IMR-90 (cell line): Measurements from ENCODE around the gene LINC00305. TPM values are rescaled to one million over a fixed set of nuclear protein-coding genes. Genes with fewer than 3 reads are reported as not detected.

ENCODE experiments used
- ATAC-seq: fragments of 200-7000 bp; cut with Tn5 transposase; 2 replicates; pipeline ENCODE4 v1.9.1; 2020; ENCODE audit warnings: low read depth, mild to moderate bottlenecking, moderate library complexity
- BruUV-seq: library from RNA; stranded (reverse); fragments of 400-500 nt; replicated peaks from 2 replicates; lab custom pipeline; 2021; lab: Mats Ljungman, UMichigan
- CTCF ChIA-PET: fragments of 300-600 bp; formaldehyde crosslinking; extraction: SDS; loops from one replicate; lab custom pipeline; 2021; ENCODE audit warnings: antibody characterized with exemption; lab: Yijun Ruan, JAX
- POLR2A ChIA-PET: fragments of 300-600 bp; sonication (Branson Sonifier 250); formaldehyde crosslinking; loops from one replicate; lab custom pipeline; 2022; ENCODE audit warnings: antibody characterized with exemption; ENCODE audit not compliant: unreplicated experiment; lab: Charles Lee
- DNase-seq: peaks from one replicate; pipeline ENCODE4 v3.0.0; 2013
- H2AFZ ChIP-seq: replicated peaks from 2 replicates; pipeline ENCODE3; 2013; ENCODE audit warnings: low read length, mild to moderate bottlenecking; ENCODE audit not compliant: poor library complexity
- H2AK5ac ChIP-seq: 2 replicates; pipeline ENCODE4 v1.6.1; 2013; ENCODE audit warnings: low read depth, low read length, inconsistent platforms
- H2AK9ac ChIP-seq: replicated peaks from 2 replicates; pipeline ENCODE3; 2013; ENCODE audit warnings: mild to moderate bottlenecking, low read depth, low read length, moderate library complexity; ENCODE audit not compliant: poor library complexity
- H2BK120ac ChIP-seq: 2 replicates; pipeline ENCODE4 v1.6.1; 2013; ENCODE audit warnings: low read depth, low read length, inconsistent platforms
- H2BK15ac ChIP-seq: 3 replicates; pipeline ENCODE4 v1.6.1; 2013; ENCODE audit warnings: low read depth, low read length, inconsistent platforms
- H2BK20ac ChIP-seq: 2 replicates; pipeline ENCODE4 v1.6.1; 2013; ENCODE audit warnings: low read depth, mild to moderate bottlenecking, inconsistent platforms, low read length, moderate library complexity
- H2BK5ac ChIP-seq: 2 replicates; pipeline ENCODE4 v1.6.1; 2013; ENCODE audit warnings: mild to moderate bottlenecking, low read depth, low read length, inconsistent platforms; ENCODE audit not compliant: poor library complexity, severe bottlenecking
- H3K14ac ChIP-seq: replicated peaks from 2 replicates; pipeline ENCODE4 v1.6.1; 2013; ENCODE audit warnings: low read depth, low read length, inconsistent platforms
- H3K18ac ChIP-seq: 2 replicates; pipeline ENCODE4 v1.6.1; 2013; ENCODE audit warnings: low read depth, low read length, control low read depth
- H3K23ac ChIP-seq: 2 replicates; pipeline ENCODE4 v1.6.1; 2013; ENCODE audit warnings: low read depth, low read length, inconsistent platforms
- H3K27ac ChIP-seq: 2 replicates; pipeline ENCODE4 v1.5.1; 2013; ENCODE audit warnings: mild to moderate bottlenecking, control low read depth, low read length; ENCODE audit not compliant: insufficient read depth
- H3K27me3 ChIP-seq: 2 replicates; pipeline ENCODE4 v1.6.1; 2013; ENCODE audit warnings: low read length; ENCODE audit not compliant: control insufficient read depth, insufficient read depth
- H3K36me3 ChIP-seq: 2 replicates; pipeline ENCODE4 v1.6.1; 2013; ENCODE audit warnings: low read length, mixed read lengths; ENCODE audit not compliant: control insufficient read depth, insufficient read depth
- H3K4ac ChIP-seq: 2 replicates; pipeline ENCODE4 v1.6.1; 2013; ENCODE audit warnings: low read depth, low read length, inconsistent platforms
- H3K4me1 ChIP-seq: 2 replicates; pipeline ENCODE4 v1.6.1; 2013; ENCODE audit warnings: low read length, mixed read lengths; ENCODE audit not compliant: control insufficient read depth, insufficient read depth
- H3K4me2 ChIP-seq: 2 replicates; pipeline ENCODE4 v1.6.1; 2013; ENCODE audit warnings: low read depth, mild to moderate bottlenecking, control low read depth, low read length, moderate library complexity
- H3K4me3 ChIP-seq: 2 replicates; pipeline ENCODE4 v1.5.1; 2013; ENCODE audit warnings: low read depth, mild to moderate bottlenecking, control low read depth, low read length, moderate library complexity; ENCODE audit not compliant: insufficient read depth
- H3K56ac ChIP-seq: 2 replicates; pipeline ENCODE4 v1.6.1; 2013; ENCODE audit warnings: low read length, inconsistent platforms; ENCODE audit not compliant: insufficient read depth; ENCODE audit errors: extremely low read depth
- H3K79me1 ChIP-seq, 2 experiments: 2 replicates each; pipeline ENCODE4 v1.6.1; 2013; ENCODE audit warnings: low read length in 2 of 2, inconsistent platforms in 1 of 2, low read depth in 1 of 2
- H3K9ac ChIP-seq: 2 replicates; pipeline ENCODE4 v1.6.1; 2013; ENCODE audit warnings: low read depth, low read length, control low read depth
- H3K9me1 ChIP-seq: 2 replicates; pipeline ENCODE4 v1.6.1; 2013; ENCODE audit warnings: low read length, inconsistent platforms; ENCODE audit not compliant: insufficient read depth
- H3K9me3 ChIP-seq: 2 replicates; pipeline ENCODE4 v1.6.1; 2013; ENCODE audit warnings: low read length; ENCODE audit not compliant: control insufficient read depth, insufficient read depth
- H4K20me1 ChIP-seq: 2 replicates; pipeline ENCODE4 v1.6.1; 2013; ENCODE audit warnings: low read length, inconsistent platforms; ENCODE audit not compliant: insufficient read depth
- H4K5ac ChIP-seq: 2 replicates; pipeline ENCODE4 v1.6.1; 2013; ENCODE audit warnings: mild to moderate bottlenecking, low read depth, low read length, control low read depth
- H4K8ac ChIP-seq, 2 experiments: 2 replicates each; pipeline ENCODE4 v1.6.1; 2013; ENCODE audit warnings: low read depth in 2 of 2, low read length in 2 of 2, control low read depth in 1 of 2, inconsistent platforms in 1 of 2
- H4K91ac ChIP-seq: 2 replicates; pipeline ENCODE4 v1.6.1; 2013; ENCODE audit warnings: low read depth, low read length, inconsistent platforms; ENCODE audit not compliant: insufficient read depth
- BHLHE40 ChIP-seq: fragments of 150-350 bp; IDR thresholded peaks from 2 replicates; pipeline ENCODE4 v1.6.1; 2016; ENCODE audit warnings: mild to moderate bottlenecking, low read depth, low read length
- CEBPB ChIP-seq: IDR thresholded peaks from 2 replicates; pipeline ENCODE4 v1.6.1; 2012; ENCODE audit warnings: low read depth, low read length, improper control_type of control experiment
- FOS ChIP-seq: fragments of 150-350 bp; IDR thresholded peaks from 2 replicates; pipeline ENCODE4 v1.6.1; 2016; ENCODE audit warnings: low read depth, low read length
- MAFK ChIP-seq: IDR thresholded peaks from 2 replicates; pipeline ENCODE4 v1.6.1; 2012; ENCODE audit warnings: low read depth, low read length, improper control_type of control experiment
- MAZ ChIP-seq: IDR thresholded peaks from 2 replicates; pipeline ENCODE4 v1.6.1; 2012; ENCODE audit warnings: low read depth, mild to moderate bottlenecking, low read length, improper control_type of control experiment, moderate library complexity, borderline replicate concordance
- MXI1 ChIP-seq: IDR thresholded peaks from 2 replicates; pipeline ENCODE4 v1.6.1; 2012; ENCODE audit warnings: low read depth, mild to moderate bottlenecking, low read length, moderate library complexity, borderline replicate concordance
- NFE2L2 ChIP-seq: fragments of 150-350 bp; IDR thresholded peaks from 2 replicates; pipeline ENCODE4 v1.6.1; 2016; ENCODE audit warnings: low read depth, mild to moderate bottlenecking, low read length
- POLR2A ChIP-seq: IDR thresholded peaks from 2 replicates; pipeline ENCODE4 v1.6.1; 2012; ENCODE audit warnings: mild to moderate bottlenecking, low read depth, low read length
- RCOR1 ChIP-seq: IDR thresholded peaks from 2 replicates; pipeline ENCODE4 v1.6.1; 2012; ENCODE audit warnings: mild to moderate bottlenecking, low read length, improper control_type of control experiment; ENCODE audit not compliant: insufficient replicate concordance
- RFX5 ChIP-seq: IDR thresholded peaks from 2 replicates; pipeline ENCODE4 v1.8.0; 2012; ENCODE audit warnings: low read depth, mild to moderate bottlenecking, low read length, moderate library complexity
- SMC3 ChIP-seq: fragments of 150-350 bp; IDR thresholded peaks from 2 replicates; pipeline ENCODE4 v1.6.1; 2016; ENCODE audit warnings: low read depth, mild to moderate bottlenecking, antibody characterized with exemption, low read length, moderate library complexity
- WGBS, 2 experiments: methylation state at CpG; one replicate each; pipeline versions ENCODE4 v1.1.5 to v1.1.7; 2013; ENCODE audit warnings: missing lambda C conversion rate in 2 of 2; ENCODE audit not compliant: insufficient read length in 1 of 2; ENCODE audit errors: extremely low coverage in 2 of 2; 5-methylcytosine and 5-hydroxymethylcytosine counted together
- dilution Hi-C: fragments of 300-500 bp; cut with HindIII; formaldehyde crosslinking; loops from one replicate; pipeline ENCODE4 v1.14.3; 2018; ENCODE audit warnings: low sequenced_read_pairs; ENCODE audit not compliant: unreplicated experiment
- in situ Hi-C: fragments of 300-500 bp; cut with MboI; formaldehyde crosslinking; loops from 3 replicates; pipeline ENCODE4 v1.14.3; 2019; ENCODE audit warnings: low sequenced_read_pairs, inconsistent platforms, mixed read lengths
- intact Hi-C: fragments of 100-400 bp; cut with micrococcal nuclease; formaldehyde crosslinking; loops from 2 replicates; pipeline ENCODE4 v1.10.0; 2022
- polyA plus RNA-seq, 3 experiments: library from polyadenylated mRNA; depleted of rRNA; stranded (reverse); fragments of >200 nt; gene quantifications; 2 replicates each; pipeline ENCODE4 v1.2.3, GENCODE V29; 2012; ENCODE audit warnings: low replicate concordance in 1 of 3
- total RNA-seq: library from RNA; depleted of rRNA; stranded (reverse); fragments of >200 nt; gene quantifications from 2 replicates; pipeline ENCODE4 v1.2.3, GENCODE V29; 2012
- TF ChIP-seq, protein P1 (sequence below): conservative IDR thresholded peaks from 2 replicates; pipeline ENCODE4 v1.5.1; 2012; ENCODE audit warnings: mild to moderate bottlenecking, low read depth, low read length, improper control_type of control experiment
- TF ChIP-seq, protein P2 (sequence below): fragments of 150-350 bp; IDR thresholded peaks from 2 replicates; pipeline ENCODE4 v1.6.1; 2016; ENCODE audit warnings: low read depth, mild to moderate bottlenecking, low read length, moderate library complexity, borderline replicate concordance
- TF ChIP-seq, protein P3 (sequence below): fragments of 150-350 bp; IDR thresholded peaks from 2 replicates; pipeline ENCODE4 v1.6.1; 2017; ENCODE audit warnings: mild to moderate bottlenecking, antibody characterized with exemption, low read length, low read depth

LINC00305 gene
- total and polyA plus RNA-seq, 2 of the 4 experiments (the other 2 are of a cell fraction), result not detected

DNA sequence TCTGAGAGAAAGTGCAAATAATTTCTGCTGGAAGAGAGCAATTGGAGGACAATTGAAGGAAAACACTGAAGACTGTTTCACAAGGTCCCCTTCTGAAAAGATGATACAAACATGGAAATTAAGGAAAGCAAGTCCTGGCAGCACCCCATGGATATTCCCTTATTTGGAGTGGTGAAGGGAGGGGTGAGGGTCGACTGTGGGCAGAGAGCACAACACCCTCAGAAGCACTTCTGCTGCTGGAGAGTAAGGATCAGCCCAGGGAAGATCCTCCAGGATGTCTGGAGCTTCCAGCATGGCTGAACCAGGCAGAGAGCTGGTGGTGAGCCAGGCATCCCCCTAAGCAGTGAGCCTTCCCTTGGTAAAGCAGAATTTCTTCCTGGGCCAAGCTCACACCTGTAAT, 54.7 kb downstream of the LINC00305 start:
- Histone ChIP-seq H2AK9ac (no peak overlapping the region), H3K9me3 (peaks cover 4% of the 10 kb centered on the region; the same call in 1 of the 2 replicates), H3K4me3 (no peak overlapping the region), H3K23ac (no peak overlapping the region), H2BK20ac (no peak overlapping the region), H3K18ac (no peak overlapping the region), H3K9me1 (no peaks in the 10 kb centered on the region), H3K4me2 (no peak overlapping the region), H3K56ac (no peak overlapping the region), H2AK5ac (no peak overlapping the region), H3K36me3 (no peaks in the 10 kb centered on the region), H2BK5ac (no peak overlapping the region), H3K9ac (no peak overlapping the region), H4K20me1 (no peaks in the 10 kb centered on the region), H4K5ac (no peak overlapping the region), H3K79me1 (no peaks in the 10 kb centered on the region), H3K27ac (no peak overlapping the region), H3K14ac (no peak overlapping the region), H2BK15ac (no peak overlapping the region), H3K27me3 (no peaks in the 10 kb centered on the region), H2AFZ (no peak overlapping the region), H4K91ac (no peak overlapping the region), H3K4me1 (no peaks in the 10 kb centered on the region), H3K4ac (no peak overlapping the region), H4K8ac (no peak overlapping the region), H2BK120ac (no peak overlapping the region)
- no CpG with 5 or more reads among the region's 1 CpG for WGBS, 2 experiments
- intact Hi-C loops, result no loop called here
- in situ Hi-C loops, result no loop called here
- ATAC-seq, result no peak
- BruUV-seq, result no TSS peak
- dilution Hi-C loops, result no loop called here
- TF ChIP-seq MXI1 (no peak), CEBPB (no peak), SMC3 (no peak), NFE2L2 (no peak), POLR2A (no peak), MAZ (no peak), RFX5 (no peak), FOS (no peak), BHLHE40 (no peak), RCOR1 (no peak), MAFK (no peak)
- TF ChIP-seq, protein P1, sequence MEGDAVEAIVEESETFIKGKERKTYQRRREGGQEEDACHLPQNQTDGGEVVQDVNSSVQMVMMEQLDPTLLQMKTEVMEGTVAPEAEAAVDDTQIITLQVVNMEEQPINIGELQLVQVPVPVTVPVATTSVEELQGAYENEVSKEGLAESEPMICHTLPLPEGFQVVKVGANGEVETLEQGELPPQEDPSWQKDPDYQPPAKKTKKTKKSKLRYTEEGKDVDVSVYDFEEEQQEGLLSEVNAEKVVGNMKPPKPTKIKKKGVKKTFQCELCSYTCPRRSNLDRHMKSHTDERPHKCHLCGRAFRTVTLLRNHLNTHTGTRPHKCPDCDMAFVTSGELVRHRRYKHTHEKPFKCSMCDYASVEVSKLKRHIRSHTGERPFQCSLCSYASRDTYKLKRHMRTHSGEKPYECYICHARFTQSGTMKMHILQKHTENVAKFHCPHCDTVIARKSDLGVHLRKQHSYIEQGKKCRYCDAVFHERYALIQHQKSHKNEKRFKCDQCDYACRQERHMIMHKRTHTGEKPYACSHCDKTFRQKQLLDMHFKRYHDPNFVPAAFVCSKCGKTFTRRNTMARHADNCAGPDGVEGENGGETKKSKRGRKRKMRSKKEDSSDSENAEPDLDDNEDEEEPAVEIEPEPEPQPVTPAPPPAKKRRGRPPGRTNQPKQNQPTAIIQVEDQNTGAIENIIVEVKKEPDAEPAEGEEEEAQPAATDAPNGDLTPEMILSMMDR, result no peak
- TF ChIP-seq, protein P2, sequence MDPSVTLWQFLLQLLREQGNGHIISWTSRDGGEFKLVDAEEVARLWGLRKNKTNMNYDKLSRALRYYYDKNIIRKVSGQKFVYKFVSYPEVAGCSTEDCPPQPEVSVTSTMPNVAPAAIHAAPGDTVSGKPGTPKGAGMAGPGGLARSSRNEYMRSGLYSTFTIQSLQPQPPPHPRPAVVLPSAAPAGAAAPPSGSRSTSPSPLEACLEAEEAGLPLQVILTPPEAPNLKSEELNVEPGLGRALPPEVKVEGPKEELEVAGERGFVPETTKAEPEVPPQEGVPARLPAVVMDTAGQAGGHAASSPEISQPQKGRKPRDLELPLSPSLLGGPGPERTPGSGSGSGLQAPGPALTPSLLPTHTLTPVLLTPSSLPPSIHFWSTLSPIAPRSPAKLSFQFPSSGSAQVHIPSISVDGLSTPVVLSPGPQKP, result no peak
- TF ChIP-seq, protein P3, sequence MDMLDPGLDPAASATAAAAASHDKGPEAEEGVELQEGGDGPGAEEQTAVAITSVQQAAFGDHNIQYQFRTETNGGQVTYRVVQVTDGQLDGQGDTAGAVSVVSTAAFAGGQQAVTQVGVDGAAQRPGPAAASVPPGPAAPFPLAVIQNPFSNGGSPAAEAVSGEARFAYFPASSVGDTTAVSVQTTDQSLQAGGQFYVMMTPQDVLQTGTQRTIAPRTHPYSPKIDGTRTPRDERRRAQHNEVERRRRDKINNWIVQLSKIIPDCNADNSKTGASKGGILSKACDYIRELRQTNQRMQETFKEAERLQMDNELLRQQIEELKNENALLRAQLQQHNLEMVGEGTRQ, result no peak
- CTCF ChIA-PET, result no interaction called here
- POLR2A ChIA-PET, result no interaction called here
- DNase-seq, result no peak
